GM18511 (cell line): ENCODE measurements around the gene ENDOV.

Source experiments
- ATAC-seq: cut with Tn5 transposase; IDR thresholded peaks from one replicate; pipeline ENCODE4 v1.9.1; 2021; ENCODE audit warnings: mild to moderate bottlenecking, moderate library complexity; ENCODE audit not compliant: unreplicated experiment

The ENDOV gene

DNA sequence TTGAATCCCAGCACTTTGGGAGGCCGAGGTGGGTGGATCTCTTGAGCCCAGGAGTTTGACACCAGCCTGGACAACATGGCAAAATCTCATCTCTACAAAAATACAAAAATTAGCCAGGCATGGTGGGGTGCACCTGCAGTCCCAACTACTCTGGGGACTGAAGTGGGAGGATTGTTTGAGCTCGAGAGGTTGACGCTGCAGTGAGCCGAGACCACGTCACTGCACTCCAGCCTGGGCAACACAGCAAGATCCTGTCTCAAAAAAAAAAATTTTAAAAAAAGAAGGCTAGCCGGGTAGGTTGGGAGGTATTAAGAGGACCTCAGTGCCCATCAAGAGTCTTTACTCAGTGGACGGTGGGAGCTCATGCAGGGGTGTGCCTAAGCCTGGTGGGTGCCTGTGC lies 65.3 kb downstream of the ENDOV start:
- ATAC-seq, result no peak

DNA sequence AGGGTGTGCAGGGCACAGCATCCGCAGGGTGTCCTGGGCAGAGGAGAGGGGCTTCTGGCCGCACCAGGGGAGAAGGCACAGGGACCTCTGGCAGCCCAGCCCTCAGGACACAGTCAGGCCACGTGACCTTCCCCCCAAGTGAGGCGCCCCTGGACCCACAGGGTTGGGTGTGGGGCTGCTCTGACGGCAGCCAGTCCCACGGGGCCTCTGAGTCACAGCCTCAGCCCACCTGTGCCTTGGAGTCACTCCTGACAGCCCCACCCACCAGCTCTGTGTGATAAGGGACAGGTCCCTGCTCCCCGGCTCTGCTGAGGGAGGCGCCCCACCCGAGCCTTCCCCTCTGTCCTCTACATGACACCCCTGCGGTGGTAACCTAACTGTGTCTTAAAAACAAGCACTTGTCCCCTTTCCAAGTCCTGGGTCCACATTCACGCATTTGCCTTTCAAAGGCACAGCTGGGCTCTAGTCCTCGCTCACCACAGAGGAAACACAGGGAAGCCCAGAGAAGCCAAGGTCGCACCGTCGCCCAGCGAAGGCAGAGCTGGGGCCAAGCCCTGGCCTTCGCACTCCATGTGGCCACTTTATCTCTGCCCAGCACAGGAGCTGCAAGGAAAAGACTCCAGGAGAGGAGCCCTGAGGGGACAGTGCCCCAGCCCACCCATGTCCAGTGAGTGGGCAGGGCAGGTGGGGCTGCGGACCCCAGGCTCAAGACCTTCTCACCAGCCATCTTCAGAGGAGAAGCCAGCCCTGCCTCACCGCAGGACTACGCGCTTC lies 66.5 kb downstream of the ENDOV start:
- ATAC-seq, result no peak

DNA sequence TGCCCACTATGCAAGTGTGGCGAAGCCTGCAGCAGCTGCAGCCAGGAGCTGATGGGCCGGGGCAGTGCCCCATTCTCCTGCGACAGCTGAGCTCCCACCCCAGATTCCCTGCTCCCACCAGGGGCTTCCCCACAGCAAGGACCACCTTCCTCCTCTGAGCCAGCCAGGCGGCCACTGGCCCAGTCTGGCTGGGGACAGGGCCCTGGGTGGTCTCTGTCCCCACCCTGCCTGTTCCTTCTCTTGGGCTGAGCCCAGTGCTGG lies 67.0 kb downstream of the ENDOV start:
- ATAC-seq, result no peak

DNA sequence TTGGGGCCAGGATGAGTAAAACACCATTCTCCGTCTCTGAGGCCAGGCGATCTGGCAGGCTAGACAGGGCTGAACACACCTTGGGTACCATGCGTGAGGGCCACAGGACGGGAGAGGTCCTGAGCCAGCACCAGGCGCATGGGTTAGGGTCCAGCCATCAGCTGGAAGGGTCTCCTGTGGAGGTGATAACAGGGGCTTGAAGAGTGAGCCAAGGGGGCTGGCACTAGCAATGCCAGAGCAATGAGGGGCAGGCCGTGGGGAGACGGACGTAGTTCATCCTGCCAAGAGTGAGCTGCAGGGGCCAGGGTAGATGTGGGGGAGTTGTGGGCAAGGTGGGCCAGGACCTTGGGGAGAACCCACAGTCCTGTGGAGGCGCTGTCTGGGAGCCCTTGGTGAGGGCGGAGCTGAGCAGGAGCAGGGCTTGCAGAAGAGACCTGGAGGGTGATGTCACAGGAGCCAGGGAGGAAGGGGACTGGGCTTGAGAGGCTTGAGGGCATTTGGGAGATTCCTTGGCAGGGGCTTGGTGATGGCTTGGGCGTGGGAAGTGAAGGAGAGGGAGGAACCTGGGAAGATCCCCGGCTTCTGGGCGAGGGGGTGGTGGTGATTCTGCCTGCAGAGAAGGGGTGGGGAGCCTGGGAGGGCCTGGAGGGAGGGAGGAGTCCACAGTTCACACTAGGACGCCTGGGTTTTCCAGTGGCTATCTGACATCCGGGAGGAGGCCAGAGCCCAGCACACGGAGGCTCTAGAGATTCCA lies 67.8 kb downstream of the ENDOV start:
- no peak for ATAC-seq

DNA sequence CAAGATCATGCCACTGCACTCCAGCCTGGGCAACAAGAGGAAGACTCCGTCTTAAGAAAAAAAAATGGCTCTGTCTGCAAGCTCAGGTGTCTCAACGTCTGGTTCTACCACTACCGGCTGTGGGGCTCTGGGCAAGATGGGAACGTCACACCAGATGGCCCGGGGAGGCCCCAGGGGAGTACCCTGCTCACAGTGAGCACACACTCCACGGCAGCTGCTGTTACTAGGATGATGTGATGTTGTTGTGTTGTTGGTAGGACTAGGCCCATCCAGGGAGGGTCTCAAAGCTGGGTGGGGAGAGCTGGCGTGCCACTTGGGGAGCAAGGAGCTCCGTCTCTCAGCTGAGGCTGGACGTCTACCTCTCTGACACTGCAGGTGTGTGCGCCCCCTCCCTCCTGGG lies 70.9 kb downstream of the ENDOV start:
- ATAC-seq, result no peak

DNA sequence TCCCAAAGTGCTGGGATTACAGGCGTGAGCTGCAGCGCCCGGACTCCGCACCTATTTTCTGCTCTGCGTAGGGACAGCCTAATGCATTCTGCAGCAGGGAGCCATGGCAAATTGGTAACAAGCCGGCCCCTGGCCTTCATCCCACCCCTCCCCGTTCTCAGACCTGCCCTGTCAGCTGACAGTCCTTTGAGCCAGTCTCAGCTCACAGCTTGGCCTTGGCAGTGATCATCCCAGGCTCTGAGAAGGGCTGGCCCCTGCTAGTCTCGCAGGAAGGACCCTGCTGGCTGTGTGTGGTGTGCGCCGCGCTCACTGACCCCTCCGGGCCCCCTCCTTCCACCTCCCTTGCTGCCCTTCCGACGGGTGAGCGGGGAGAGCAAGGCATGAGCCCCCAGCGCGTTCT lies 71.7 kb downstream of the ENDOV start:
- ATAC-seq, result no peak

DNA sequence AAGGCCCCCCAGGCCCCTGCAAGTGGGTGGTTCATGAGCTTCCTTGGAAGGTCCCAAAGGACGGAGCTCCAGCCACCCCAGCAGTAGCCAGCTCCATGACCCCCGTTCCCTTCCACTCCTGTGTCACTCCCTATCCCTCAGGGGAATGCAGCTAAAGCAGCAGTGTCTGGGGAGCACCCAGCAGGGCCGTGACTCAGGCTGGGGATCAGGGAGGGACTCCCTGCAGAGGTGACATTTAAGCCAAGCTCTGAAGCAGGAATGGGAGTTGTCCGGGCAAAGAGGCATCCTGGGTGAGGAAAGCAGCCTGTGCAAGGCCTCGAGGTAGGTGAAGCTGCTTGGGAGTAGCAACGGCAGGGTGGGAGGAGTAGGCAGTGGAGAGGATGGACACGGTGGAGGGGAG lies 72.5 kb downstream of the ENDOV start:
- ATAC-seq, result no peak
